Epithelial cell of prostate (primary cell): ENCODE results near the gene FGF23.

Experiments
- DNase-seq: peaks from one replicate; pipeline ENCODE4 v3.0.0-alpha.2; 2011; ENCODE audit warnings: low read depth, low spot score
- H3K27ac ChIP-seq: fragments of 450-650 bp; 2 replicates; pipeline ENCODE4 v1.5.1; 2017; ENCODE audit warnings: mild to moderate bottlenecking

FGF23 gene

GRCh38 chr12:4387607-4388006 is 8.1 kb upstream of the FGF23 start:
- no peak overlapping the region for H3K27ac ChIP-seq
- DNase-seq, result no peak

GRCh38 chr12:4386801-4387200 is 7.3 kb upstream of the FGF23 start:
- no peak for DNase-seq
- H3K27ac ChIP-seq, result no peak overlapping the region

GRCh38 chr12:4383304-4383865 is 3.9 kb upstream of the FGF23 start:
- DNase-seq, result no peak
- H3K27ac ChIP-seq, result no peak overlapping the region

- no peak for DNase-seq
- H3K27ac ChIP-seq, result no peak overlapping the region
These were observed 820 bp upstream of the FGF23 start for GRCh38 chr12:4380332-4380731.

GRCh38 chr12:4378772-4379171 is 740 bp downstream of the FGF23 start:
- no peak overlapping the region for H3K27ac ChIP-seq
- DNase-seq, result no peak

- no peak for DNase-seq
- no peak overlapping the region for H3K27ac ChIP-seq
These were observed 4.1 kb downstream of the FGF23 start for GRCh38 chr12:4375449-4375848.

GRCh38 chr12:4372653-4373052 is 6.9 kb downstream of the FGF23 start:
- no peak for DNase-seq
- no peak overlapping the region for H3K27ac ChIP-seq

- DNase-seq, result no peak
- H3K27ac ChIP-seq, result no peak overlapping the region
These were observed 9.2 kb downstream of the FGF23 start for GRCh38 chr12:4370265-4370664.

GRCh38 chr12:4369548-4369947 is 10.0 kb downstream of the FGF23 start:
- H3K27ac ChIP-seq, result no peak overlapping the region
- no peak for DNase-seq

GRCh38 chr12:4366090-4366489 is 13.4 kb downstream of the FGF23 start:
- no peak for DNase-seq
- no peak overlapping the region for H3K27ac ChIP-seq

GRCh38 chr12:4356041-4356327 is 23.5 kb downstream of the FGF23 start:
- no peak overlapping the region for H3K27ac ChIP-seq
- no peak for DNase-seq

GRCh38 chr12:4355156-4356040 is 24.1 kb downstream of the FGF23 start:
- H3K27ac ChIP-seq, result no peak overlapping the region
- no peak for DNase-seq

- H3K27ac ChIP-seq, result no peak overlapping the region
- DNase-seq, result no peak
These were observed 25.7 kb downstream of the FGF23 start for GRCh38 chr12:4353785-4354208.

- no peak overlapping the region for H3K27ac ChIP-seq
- no peak for DNase-seq
These were observed 32.6 kb downstream of the FGF23 start for GRCh38 chr12:4346931-4347330.

- DNase-seq, result no peak
- no peak overlapping the region for H3K27ac ChIP-seq
These were observed 47.7 kb downstream of the FGF23 start for GRCh38 chr12:4331842-4332241.

- no peak overlapping the region for H3K27ac ChIP-seq
- no peak for DNase-seq
These were observed 48.3 kb downstream of the FGF23 start for GRCh38 chr12:4331221-4331620.

- DNase-seq, result no peak
- no peak overlapping the region for H3K27ac ChIP-seq
These were observed 49.3 kb downstream of the FGF23 start for GRCh38 chr12:4330203-4330602.

- no peak overlapping the region for H3K27ac ChIP-seq
- DNase-seq, result no peak
These were observed 52.2 kb downstream of the FGF23 start for GRCh38 chr12:4327293-4327692.

GRCh38 chr12:4325966-4326365 is 53.5 kb downstream of the FGF23 start:
- no peak overlapping the region for H3K27ac ChIP-seq

GRCh38 chr12:4324366-4324765 is 55.1 kb downstream of the FGF23 start:
- no peak for DNase-seq
- H3K27ac ChIP-seq, result no peak overlapping the region

More at GRCh38 chr12:4325966-4326365, 53.5 kb downstream of the FGF23 start:
- no peak for DNase-seq

GRCh38 chr12:4323396-4323795 is 56.1 kb downstream of the FGF23 start:
- H3K27ac ChIP-seq, result no peak overlapping the region
- DNase-seq, result no peak

- no peak for DNase-seq
- no peak overlapping the region for H3K27ac ChIP-seq
These were observed 56.8 kb downstream of the FGF23 start for GRCh38 chr12:4322726-4323125.
